Measurements from ENCODE around the gene IGLL5. TPM values are rescaled to one million over a fixed set of nuclear protein-coding genes. Genes with fewer than 3 reads are reported as not detected.

IGLL5 gene
- total RNA-seq, 4 donors from 2014 or later: 0.90 to 7.4 (median 2.7) TPM; not detected in 1

- intact Hi-C loops (cut with DNase I; ENCODE audit: low total_unique reads): no loop called here
- no peak for TF ChIP-seq POLR2A (IDR thresholded peaks at IDR 0.05)
- no peak for TF ChIP-seq CTCF (IDR thresholded peaks at IDR 0.05)
- Histone ChIP-seq H3K9me3 (no peaks in the 10 kb centered on the region), H3K27me3 (no peaks in the 10 kb centered on the region), H3K4me1 (no peaks in the 10 kb centered on the region), H3K4me3 (no peak overlapping the region), H3K36me3 (no peaks in the 10 kb centered on the region), H3K27ac (no peak overlapping the region)
- DNase-seq: no peak
Measured at GRCh38 chr22:22857607-22858558, 29.7 kb upstream of the IGLL5 start.

- DNase-seq: no peak
- Histone ChIP-seq H3K9me3 (no peaks in the 10 kb centered on the region), H3K27ac (no peak overlapping the region), H3K4me1 (no peaks in the 10 kb centered on the region), H3K4me3 (no peak overlapping the region), H3K27me3 (no peaks in the 10 kb centered on the region), H3K36me3 (no peaks in the 10 kb centered on the region)
- TF ChIP-seq CTCF (IDR thresholded peaks at IDR 0.05) (no peak), POLR2A (IDR thresholded peaks at IDR 0.05) (no peak)
- intact Hi-C loops (cut with DNase I; ENCODE audit: low total_unique reads): no loop called here
Measured at GRCh38 chr22:22858559-22858937, 29.1 kb upstream of the IGLL5 start.

- no peaks in the 10 kb centered on the region for H3K4me1 ChIP-seq
- no peaks in the 10 kb centered on the region for H3K36me3 ChIP-seq
- no peaks in the 10 kb centered on the region for H3K9me3 ChIP-seq
- no peak overlapping the region for H3K27ac ChIP-seq
- no peak for DNase-seq
- intact Hi-C loops (cut with DNase I; ENCODE audit: low total_unique reads): no loop called here
- H3K4me3 ChIP-seq: no peak overlapping the region
- no peaks in the 10 kb centered on the region for H3K27me3 ChIP-seq
- TF ChIP-seq POLR2A (IDR thresholded peaks at IDR 0.05) (no peak), CTCF (IDR thresholded peaks at IDR 0.05) (no peak)
Measured at GRCh38 chr22:22863001-22863400, 24.6 kb upstream of the IGLL5 start.

GRCh38 chr22:22865311-22866072, 22.1 kb upstream of the IGLL5 start:
- H3K27ac ChIP-seq: no peak overlapping the region
- no peaks in the 10 kb centered on the region for H3K4me1 ChIP-seq
- no peak for DNase-seq
- H3K9me3 ChIP-seq: no peaks in the 10 kb centered on the region
- no peaks in the 10 kb centered on the region for H3K36me3 ChIP-seq
- intact Hi-C loops (cut with DNase I; ENCODE audit: low total_unique reads): no loop called here
- TF ChIP-seq CTCF (IDR thresholded peaks at IDR 0.05) (no peak), POLR2A (IDR thresholded peaks at IDR 0.05) (no peak)
- no peaks in the 10 kb centered on the region for H3K27me3 ChIP-seq
- no peak overlapping the region for H3K4me3 ChIP-seq

Measured in uterus (tissue), 4 donors.